Transverse colon (tissue), 4 donors: Measurements from ENCODE around the gene MAS1L. TPM values are rescaled to one million over a fixed set of nuclear protein-coding genes. Genes with fewer than 3 reads are reported as not detected.

ENCODE experiments used
- DNase-seq: peaks from one replicate; pipeline ENCODE4 v3.0.0-alpha.2; 2019
- H3K27ac ChIP-seq, 4 donors: fragments of 200-600 bp; sonication (generic); 2 replicates each; pipeline ENCODE4 v1.5.1; 2016 to 2018; ENCODE audit warnings: inconsistent platforms in 4 of 4
- H3K27me3 ChIP-seq: fragments of 200-600 bp; sonication (generic); 2 replicates; pipeline ENCODE4 v1.5.1; 2017; ENCODE audit warnings: inconsistent platforms
- H3K36me3 ChIP-seq, 4 donors: fragments of 200-600 bp; sonication (generic); 2 replicates each; pipeline ENCODE4 v1.5.1; 2017 to 2019; ENCODE audit warnings: inconsistent platforms in 4 of 4
- H3K4me1 ChIP-seq, 4 donors: fragments of 200-600 bp; sonication (generic); 2 replicates each; pipeline ENCODE4 v1.5.1; 2017 to 2020; ENCODE audit warnings: inconsistent platforms in 4 of 4
- H3K4me3 ChIP-seq, 4 donors: fragments of 200-600 bp; sonication (generic); 1 replicate in 1 of 4; 2 replicates in 3 of 4; pipeline versions ENCODE4 v1.5.1 to v1.6.1; 2017 to 2019; ENCODE audit warnings: inconsistent platforms in 4 of 4
- H3K9me3 ChIP-seq, 2 donors: fragments of 200-600 bp; sonication (generic); 2 replicates each; pipeline ENCODE4 v1.5.1; 2017 to 2019; ENCODE audit warnings: inconsistent platforms in 2 of 2
- EP300 ChIP-seq: sonication (generic); formaldehyde crosslinking; IDR thresholded peaks from one replicate; pipeline ENCODE4 v1.6.1; 2017; ENCODE audit warnings: antibody characterized with exemption, low read depth
- POLR2A ChIP-seq: fragments of 450-650 bp; IDR thresholded peaks from one replicate; pipeline ENCODE4 v1.6.1; 2016; ENCODE audit warnings: antibody characterized with exemption, mild to moderate bottlenecking, moderate library complexity
- POLR2AphosphoS5 ChIP-seq, 3 donors: sonication (generic); formaldehyde crosslinking; IDR thresholded peaks; one replicate each; pipeline ENCODE4 v1.6.1; 2016; ENCODE audit warnings: antibody characterized with exemption in 3 of 3
- WGBS, 2 donors: methylation state at CpG; one replicate each; pipeline ENCODE4 v1.1.5; 2018; ENCODE audit warnings: low coverage in 1 of 2; 5-methylcytosine and 5-hydroxymethylcytosine counted together
- in situ Hi-C, 4 donors: fragments of 200-750 bp; cut with MboI; loops; one replicate each; pipeline versions ENCODE4 v1.15.0 to v1.15.1; 2017; ENCODE audit warnings: low sequenced_read_pairs in 3 of 4, low pct_ligation_motif_present in 1 of 4, low pct_unique_long_range_greater_than_20kb in 1 of 4
- intact Hi-C: fragments of 100-400 bp; cut with DNase I; formaldehyde crosslinking; loops from one replicate; pipeline ENCODE4 v1.15.1; 2023; ENCODE audit warnings: low total_unique reads
- total RNA-seq, 4 donors: library from RNA; depleted of rRNA; stranded (reverse); fragments of >200 nt; gene quantifications; one replicate each; pipeline ENCODE4 v1.1.0, GENCODE V29; 2016
- TF ChIP-seq, protein P1 (sequence below), 5 experiments: fragments of 200-600 bp in 3 of 5; fragments of 450-650 bp in 2 of 5; sonication (generic) in 3 of 5; IDR thresholded peaks; 1 replicate in 2 of 5; 2 replicates in 3 of 5; pipeline ENCODE4 v1.5.1; 2016 to 2017; ENCODE audit warnings: antibody characterized with exemption in 5 of 5, inconsistent platforms in 3 of 5, mild to moderate bottlenecking in 2 of 5, moderate library complexity in 1 of 5

MAS1L gene
- total RNA-seq, 4 donors from 2014 or later, result not detected

DNA sequence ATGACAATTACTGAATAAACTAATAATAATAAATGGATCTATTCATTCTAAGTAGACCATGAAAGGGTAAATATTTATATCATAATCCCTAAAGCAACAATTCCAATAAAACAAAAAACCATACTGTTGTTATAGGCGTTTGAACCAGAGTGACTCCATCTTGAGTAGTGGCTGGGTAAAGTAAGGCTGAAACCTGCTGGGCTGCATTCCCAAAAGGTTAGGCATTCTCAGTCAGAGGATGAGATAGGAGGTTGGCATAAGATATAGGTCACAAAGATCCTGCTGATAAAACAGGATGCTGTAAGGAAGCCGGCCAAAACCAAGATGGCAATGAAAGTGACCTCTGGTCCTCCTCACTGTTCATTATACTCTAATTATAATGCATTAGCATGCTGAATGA is 22.5 kb downstream of the MAS1L start:
- 62 to 70% methylated on average over 2 of the region's 2 CpGs for WGBS, 2 donors
- in situ Hi-C loops (no loop called here), intact Hi-C loops (no loop called here)
- no peaks in the 10 kb centered on the region for H3K36me3 ChIP-seq
- H3K27me3 ChIP-seq, result peaks cover 3% of the 10 kb centered on the region
- no peak overlapping the region for H3K27ac ChIP-seq
- H3K4me1 ChIP-seq, result no peaks in the 10 kb centered on the region
- TF ChIP-seq, protein P1, sequence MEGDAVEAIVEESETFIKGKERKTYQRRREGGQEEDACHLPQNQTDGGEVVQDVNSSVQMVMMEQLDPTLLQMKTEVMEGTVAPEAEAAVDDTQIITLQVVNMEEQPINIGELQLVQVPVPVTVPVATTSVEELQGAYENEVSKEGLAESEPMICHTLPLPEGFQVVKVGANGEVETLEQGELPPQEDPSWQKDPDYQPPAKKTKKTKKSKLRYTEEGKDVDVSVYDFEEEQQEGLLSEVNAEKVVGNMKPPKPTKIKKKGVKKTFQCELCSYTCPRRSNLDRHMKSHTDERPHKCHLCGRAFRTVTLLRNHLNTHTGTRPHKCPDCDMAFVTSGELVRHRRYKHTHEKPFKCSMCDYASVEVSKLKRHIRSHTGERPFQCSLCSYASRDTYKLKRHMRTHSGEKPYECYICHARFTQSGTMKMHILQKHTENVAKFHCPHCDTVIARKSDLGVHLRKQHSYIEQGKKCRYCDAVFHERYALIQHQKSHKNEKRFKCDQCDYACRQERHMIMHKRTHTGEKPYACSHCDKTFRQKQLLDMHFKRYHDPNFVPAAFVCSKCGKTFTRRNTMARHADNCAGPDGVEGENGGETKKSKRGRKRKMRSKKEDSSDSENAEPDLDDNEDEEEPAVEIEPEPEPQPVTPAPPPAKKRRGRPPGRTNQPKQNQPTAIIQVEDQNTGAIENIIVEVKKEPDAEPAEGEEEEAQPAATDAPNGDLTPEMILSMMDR (IDR thresholded peaks at IDR 0.05), result no peak
- TF ChIP-seq EP300 (no peak), POLR2AphosphoS5 (IDR thresholded peaks at IDR 0.05) (no peak), POLR2A (no peak)
- DNase-seq, result no peak
- H3K9me3 ChIP-seq, result no peaks in the 10 kb centered on the region
- no peak overlapping the region for H3K4me3 ChIP-seq

DNA sequence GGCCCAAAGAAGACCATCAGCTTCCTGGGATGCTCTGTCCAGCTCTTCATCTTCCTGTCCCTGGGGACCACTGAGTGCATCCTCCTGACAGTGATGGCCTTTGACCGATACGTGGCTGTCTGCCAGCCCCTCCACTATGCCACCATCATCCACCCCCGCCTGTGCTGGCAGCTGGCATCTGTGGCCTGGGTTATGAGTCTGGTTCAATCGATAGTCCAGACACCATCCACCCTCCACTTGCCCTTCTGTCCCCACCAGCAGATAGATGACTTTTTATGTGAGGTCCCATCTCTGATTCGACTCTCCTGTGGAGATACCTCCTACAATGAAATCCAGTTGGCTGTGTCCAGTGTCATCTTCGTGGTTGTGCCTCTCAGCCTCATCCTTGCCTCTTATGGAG is 25.7 kb downstream of the MAS1L start:
- Histone ChIP-seq H3K4me3 (no peak overlapping the region), H3K27ac (no peak overlapping the region), H3K36me3 (no peaks in the 10 kb centered on the region), H3K27me3 (peaks cover 3% of the 10 kb centered on the region), H3K4me1 (no peaks in the 10 kb centered on the region), H3K9me3 (no peaks in the 10 kb centered on the region)
- no peak for DNase-seq
- in situ Hi-C loops, result no loop called here
- intact Hi-C loops, result no loop called here
- 58 to 78% methylated on average over 2 to 6 of the region's 6 CpGs for WGBS, 2 donors
- TF ChIP-seq, protein P1 (IDR thresholded peaks at IDR 0.05), result no peak
- TF ChIP-seq POLR2AphosphoS5 (IDR thresholded peaks at IDR 0.05) (no peak), POLR2A (no peak), EP300 (no peak)

DNA sequence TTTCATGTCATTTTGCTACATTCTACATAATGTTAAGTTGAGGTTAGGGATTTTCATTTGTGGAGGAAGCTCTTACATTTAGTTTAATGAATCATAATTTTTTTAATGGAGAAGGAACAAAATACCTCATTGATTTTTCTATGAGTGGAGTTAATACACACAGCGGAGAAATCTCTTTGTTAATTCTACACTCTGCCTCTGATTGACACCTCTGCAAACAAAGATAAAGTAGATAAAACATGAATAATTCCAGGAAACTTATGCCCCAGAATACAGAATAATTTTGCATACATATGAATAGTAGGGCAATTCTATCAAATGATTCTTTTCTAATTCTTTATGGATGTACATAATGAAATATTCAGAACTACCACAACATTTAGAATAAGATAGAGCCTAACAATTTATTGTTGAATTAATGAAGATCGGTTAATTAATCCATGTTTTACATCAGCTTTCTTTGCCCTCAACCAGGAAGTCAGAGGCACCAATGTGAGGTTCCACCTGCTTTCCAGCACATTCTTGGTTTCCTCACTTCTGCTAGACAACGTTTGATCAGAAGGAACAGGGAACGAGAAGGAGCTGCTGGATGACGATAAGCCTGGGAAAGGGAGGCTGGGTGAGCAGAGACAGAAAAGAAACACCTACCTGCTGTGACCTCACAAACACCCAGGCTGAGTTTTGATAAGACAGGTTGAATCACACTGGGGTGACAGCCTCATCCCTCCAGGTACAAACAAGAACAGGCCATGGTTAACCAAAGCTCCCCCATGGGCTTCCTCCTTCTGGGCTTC is 26.5 kb downstream of the MAS1L start:
- intact Hi-C loops (no loop called here), in situ Hi-C loops (no loop called here)
- no peaks in the 10 kb centered on the region for H3K4me1 ChIP-seq
- no peak overlapping the region for H3K4me3 ChIP-seq
- no peaks in the 10 kb centered on the region for H3K36me3 ChIP-seq
- peaks cover 3% of the 10 kb centered on the region for H3K27me3 ChIP-seq
- H3K27ac ChIP-seq, result no peak overlapping the region
- TF ChIP-seq EP300 (no peak), POLR2A (no peak), POLR2AphosphoS5 (IDR thresholded peaks at IDR 0.05) (no peak)
- TF ChIP-seq, protein P1 (IDR thresholded peaks at IDR 0.05), result no peak
- H3K9me3 ChIP-seq, result no peaks in the 10 kb centered on the region
- no peak for DNase-seq
- WGBS, 2 donors, result 73 to 85% methylated on average over 5 of the region's 5 CpGs

DNA sequence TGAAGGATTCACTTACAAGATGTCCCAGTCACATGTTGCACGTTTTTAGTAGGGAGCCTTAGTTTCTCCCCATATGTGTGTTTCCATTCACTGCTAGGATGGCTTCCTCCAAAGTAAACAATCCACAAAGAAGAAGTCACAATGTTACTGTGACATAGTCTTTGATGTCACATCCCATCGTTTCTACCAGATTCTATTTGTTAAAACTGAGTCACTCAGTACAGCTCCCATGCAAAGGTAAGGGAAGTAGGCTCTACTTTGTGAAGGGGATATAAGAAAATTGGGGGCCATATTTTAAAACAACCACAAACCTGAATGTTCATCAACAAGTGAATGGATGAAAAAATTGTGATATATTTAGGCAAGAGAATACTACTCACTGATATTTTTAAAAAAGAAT is 30.8 kb downstream of the MAS1L start, which contains the start of the genes OR11A1 and OR2H1:
TSS of gene OR11A1 (minus strand) at position 101 of the 400 bp plus-strand sequence. CDS start 29,430 bp downstream, outside the sequence.
TSS of gene OR2H1 (plus strand) at position 185 of the 400 bp plus-strand sequence. CDS start 4,615 bp downstream, outside the sequence.
- WGBS, 2 donors, result 25 to 48% methylated on average over 2 of the region's 2 CpGs
- TF ChIP-seq EP300 (no peak), POLR2A (no peak), POLR2AphosphoS5 (IDR thresholded peaks at IDR 0.05) (no peak)
- TF ChIP-seq, protein P1 (IDR thresholded peaks at IDR 0.05), result no peak
- H3K4me1 ChIP-seq, result no peaks in the 10 kb centered on the region
- intact Hi-C loops, result no loop called here
- no peaks in the 10 kb centered on the region for H3K36me3 ChIP-seq
- H3K4me3 ChIP-seq, result no peak within 1 kb of the TSS
- H3K9me3 ChIP-seq, result no peaks in the 10 kb centered on the region
- H3K27me3 ChIP-seq, result no peaks in the 10 kb centered on the region
- H3K27ac ChIP-seq, result no peak within 1 kb of the TSS
- in situ Hi-C loops, result no loop called here
- DNase-seq, result no peak
